Naive thymus-derived CD4-positive, alpha-beta T cell (primary cell): ENCODE data around the gene S100A16. TPM values are rescaled to one million over a fixed set of nuclear protein-coding genes. Genes with fewer than 3 reads are reported as not detected.
"Not testable (repeated sequence)": the region's sequence is repeated elsewhere in the genome, so short reads cannot be mapped to it uniquely, and the experiment has no call there.

ENCODE experiments used
- ATAC-seq: fragments of 150-1000 bp; cut with Tn5 transposase; 2 replicates; pipeline ENCODE4 v1.10.0; 2021; ENCODE audit warnings: mild to moderate bottlenecking, moderate library complexity
- CTCF ChIA-PET: fragments of 350-600 bp; sonication (Branson Sonifier 250); formaldehyde crosslinking; loops from one replicate; lab custom pipeline; 2021; ENCODE audit warnings: antibody characterized with exemption; lab: Charles Lee
- POLR2A ChIA-PET: fragments of 350-600 bp; sonication (Branson Sonifier 250); formaldehyde crosslinking; loops from one replicate; lab custom pipeline; 2021; ENCODE audit warnings: antibody characterized with exemption, inconsistent platforms; lab: Charles Lee
- DNase-seq, 9 donors: peaks; one replicate each; pipeline versions ENCODE4 v3.0.0 to v3.0.0-alpha.2; 2020 to 2022; ENCODE audit warnings: mixed read lengths in 1 of 9
- H3K27ac ChIP-seq: one replicate; pipeline ENCODE4 v1.7.0; 2013; ENCODE audit warnings: mild to moderate bottlenecking, low read depth, low read length, moderate library complexity
- H3K27me3 ChIP-seq, 2 donors: one replicate each; pipeline ENCODE4 v1.7.0; 2013; ENCODE audit warnings: low read length in 2 of 2, mild to moderate bottlenecking in 2 of 2, moderate library complexity in 2 of 2; ENCODE audit not compliant: control insufficient read depth in 2 of 2, insufficient read depth in 2 of 2
- H3K36me3 ChIP-seq, 3 experiments: 1 replicate in 2 of 3; 2 replicates in 1 of 3; pipeline ENCODE4 v1.7.0; 2013; ENCODE audit warnings: low read length in 3 of 3, mild to moderate bottlenecking in 3 of 3, moderate library complexity in 1 of 3; ENCODE audit not compliant: insufficient read depth in 3 of 3, control insufficient read depth in 2 of 3
- H3K4me1 ChIP-seq, 2 donors: one replicate each; pipeline ENCODE4 v1.7.0; 2013; ENCODE audit warnings: low read length in 2 of 2, mild to moderate bottlenecking in 2 of 2, moderate library complexity in 1 of 2; ENCODE audit not compliant: control insufficient read depth in 2 of 2, insufficient read depth in 2 of 2
- H3K4me3 ChIP-seq: 2 replicates; pipeline ENCODE4 v1.7.0; 2013; ENCODE audit warnings: mild to moderate bottlenecking, low read length
- H3K9me3 ChIP-seq, 3 experiments: 1 replicate in 2 of 3; 2 replicates in 1 of 3; pipeline ENCODE4 v1.7.0; 2013; ENCODE audit warnings: low read length in 3 of 3; ENCODE audit not compliant: control insufficient read depth in 2 of 3
- H3K27ac Mint-ChIP-seq, 9 donors: one replicate each; pipeline ENCODE4 v1.8.0; 2020 to 2022; ENCODE audit warnings: mixed read lengths in 9 of 9, mild to moderate bottlenecking in 8 of 9, moderate library complexity in 5 of 9, inconsistent platforms in 2 of 9
- H3K27me3 Mint-ChIP-seq, 5 donors: one replicate each; pipeline ENCODE4 v1.8.0; 2021 to 2022; ENCODE audit warnings: mixed read lengths in 5 of 5, mild to moderate bottlenecking in 1 of 5
- H3K36me3 Mint-ChIP-seq, 5 donors: one replicate each; pipeline ENCODE4 v1.8.0; 2020 to 2022; ENCODE audit warnings: mixed read lengths in 5 of 5, mild to moderate bottlenecking in 3 of 5, inconsistent platforms in 1 of 5
- H3K4me1 Mint-ChIP-seq, 7 donors: one replicate each; pipeline ENCODE4 v1.8.0; 2020 to 2022; ENCODE audit warnings: mixed read lengths in 7 of 7, mild to moderate bottlenecking in 3 of 7, inconsistent platforms in 1 of 7
- H3K4me3 Mint-ChIP-seq, 10 donors: one replicate each; pipeline ENCODE4 v1.8.0; 2020 to 2022; ENCODE audit warnings: mild to moderate bottlenecking in 10 of 10, mixed read lengths in 10 of 10, moderate library complexity in 6 of 10, inconsistent platforms in 2 of 10
- H3K9me3 Mint-ChIP-seq, 11 donors: one replicate each; pipeline ENCODE4 v1.8.0; 2020 to 2022; ENCODE audit warnings: mixed read lengths in 11 of 11, mild to moderate bottlenecking in 4 of 11, inconsistent platforms in 1 of 11, moderate library complexity in 1 of 11
- intact Hi-C, 2 donors: fragments of 100-400 bp; cut with micrococcal nuclease; formaldehyde crosslinking; loops; one replicate each; pipeline ENCODE4 v1.15.1; 2023
- polyA plus RNA-seq, 2 donors: library from polyadenylated mRNA; unstranded; fragments of 300-500 nt; fragmentation: Illumina TruSeq; gene quantifications; one replicate each; pipeline ENCODE4 v1.2.3, GENCODE V29; 2021
- total RNA-seq, 6 experiments: library from RNA in 5 of 6; stranded (reverse) in 5 of 6; gene quantifications; 1 replicate in 5 of 6; 2 replicates in 1 of 6; pipeline ENCODE4 v1.2.3 and lab custom pipeline; 2021 to 2026

The S100A16 gene
- total and polyA plus RNA-seq, 7 experiments from 2014 or later, result not detected

- no peaks in the 10 kb centered on the region for H3K27me3 ChIP-seq
- Mint-ChIP-seq H3K9me3 (no peaks in the 10 kb centered on the region), H3K27me3 (no peaks in the 10 kb centered on the region), H3K27ac (peak within 1 kb of the TSS; percentile 56 to 98 (median 85)), H3K4me1 (peaks cover 25 to 36% (median 28%) of the 10 kb centered on the region in 7 donors), H3K36me3 (no peaks in the 10 kb centered on the region), H3K4me3 (peak within 1 kb of the TSS in 7 of 10 donors; percentile 32 to 81 (median 56))
- ATAC-seq (peak; percentile 69), DNase-seq (peak in 1 of 9 donors; percentile 48)
- H3K4me1 ChIP-seq, result peaks cover 12 to 13% of the 10 kb centered on the region in 2 donors
- H3K36me3 ChIP-seq, result no peaks in the 10 kb centered on the region
- H3K9me3 ChIP-seq, result no peaks in the 10 kb centered on the region
- CTCF ChIA-PET, result interaction anchor here (0.6 to 4.1 kb wide), 4 partner anchors 32 to 359 kb away, joined by 4 to 31 read pairs (median 10); no protein-coding TSS in a partner anchor
- intact Hi-C loops, result loop anchor here (5.0 kb wide), 2 partner anchors 52 to 182 kb away; partner anchors contain the start of gene S100A14 (in 1 of the 2)
- H3K4me3 ChIP-seq, result no peak within 1 kb of the TSS
- peak within 1 kb of the TSS; percentile 17 for H3K27ac ChIP-seq
- POLR2A ChIA-PET, result interaction anchor here (0.7 to 2.0 kb wide), 6 partner anchors 17 to 876 kb away, joined by 3 to 16 read pairs (median 9); partner anchors contain the start of genes S100A5 and S100A6
These were observed 47.2 kb downstream of the S100A16 start, which contains the start of gene S100A2 for GRCh38 chr1:153565529-153566374. TSS of gene S100A2 (minus strand) at chr1:153565844. CDS start at chr1:153563877, 1,967 bp downstream.

GRCh38 chr1:153563991-153564390 is 48.9 kb downstream of the S100A16 start:
- H3K36me3 ChIP-seq, result no peaks in the 10 kb centered on the region
- no peak overlapping the region for H3K4me3 Mint-ChIP-seq
- intact Hi-C loops, result no loop called here
- H3K27me3 ChIP-seq, result no peaks in the 10 kb centered on the region
- H3K4me3 ChIP-seq, result no peak overlapping the region
- ChIA-PET POLR2A (interaction anchor here (0.6 to 1.9 kb wide), 7 partner anchors 19 to 590 kb away, joined by 3 to 6 read pairs (median 3); partner anchors contain the start of genes S100A4 and S100A5), CTCF (interaction anchor here (1.3 to 4.1 kb wide), 3 partner anchors 19 to 53 kb away, joined by 3 to 31 read pairs (median 16); partner anchors contain the start of gene S100A4)
- no peaks in the 10 kb centered on the region for H3K9me3 ChIP-seq
- ATAC-seq (no peak), DNase-seq (no peak)
- no peaks in the 10 kb centered on the region for H3K9me3 Mint-ChIP-seq
- H3K27ac Mint-ChIP-seq, result peak overlapping the region in 1 of 9 donors; percentile 56
- peaks cover 12 to 13% of the 10 kb centered on the region in 2 donors for H3K4me1 ChIP-seq
- H3K27ac ChIP-seq, result no peak overlapping the region
- peaks cover 25 to 36% (median 27%) of the 10 kb centered on the region in 7 donors for H3K4me1 Mint-ChIP-seq
- H3K36me3 Mint-ChIP-seq, result no peaks in the 10 kb centered on the region
- H3K27me3 Mint-ChIP-seq, result no peaks in the 10 kb centered on the region

- peaks cover 12 to 13% of the 10 kb centered on the region in 2 donors for H3K4me1 ChIP-seq
- ChIA-PET POLR2A (interaction anchor here (0.9 to 1.9 kb wide), 5 partner anchors 18 to 166 kb away, joined by 3 to 6 read pairs (median 4); partner anchors contain the start of genes S100A4 and S100A5), CTCF (interaction anchor here (1.3 to 4.1 kb wide), 3 partner anchors 18 to 53 kb away, joined by 3 to 31 read pairs (median 16); partner anchors contain the start of gene S100A4)
- no peaks in the 10 kb centered on the region for H3K36me3 ChIP-seq
- no peaks in the 10 kb centered on the region for H3K27me3 ChIP-seq
- no peak overlapping the region for H3K27ac ChIP-seq
- ATAC-seq (no peak), DNase-seq (no peak)
- H3K4me1 Mint-ChIP-seq, result peaks cover 22 to 31% (median 24%) of the 10 kb centered on the region in 7 donors
- H3K27ac Mint-ChIP-seq, result peak overlapping the region in 2 of 9 donors; percentile 42 to 56
- no peak overlapping the region for H3K4me3 Mint-ChIP-seq
- no peaks in the 10 kb centered on the region for H3K9me3 Mint-ChIP-seq
- no peak overlapping the region for H3K4me3 ChIP-seq
- no peaks in the 10 kb centered on the region for H3K27me3 Mint-ChIP-seq
- H3K36me3 Mint-ChIP-seq, result no peaks in the 10 kb centered on the region
- H3K9me3 ChIP-seq, result no peaks in the 10 kb centered on the region
- intact Hi-C loops, result no loop called here
These were observed 49.4 kb downstream of the S100A16 start for GRCh38 chr1:153563483-153563901.

GRCh38 chr1:153562021-153562420 is 50.9 kb downstream of the S100A16 start:
- H3K9me3 ChIP-seq, H3K36me3 Mint-ChIP-seq: not testable (repeated sequence)
- POLR2A ChIA-PET, result interaction anchor here (1.1 to 1.5 kb wide), 4 partner anchors 10 to 29 kb away, joined by 4 to 10 read pairs (median 6); partner anchors contain the start of gene S100A5

GRCh38 chr1:153561466-153561985 is 51.4 kb downstream of the S100A16 start:
- peaks cover 7 to 15% (median 8%) of the 10 kb centered on the region in 7 donors for H3K4me1 Mint-ChIP-seq

More at GRCh38 chr1:153562021-153562420, 50.9 kb downstream of the S100A16 start:
- Mint-ChIP-seq H3K4me1 (peaks cover 12 to 19% (median 13%) of the 10 kb centered on the region in 7 donors), H3K27ac (peak overlapping the region in 1 of 9 donors; percentile 31)
- H3K4me3 Mint-ChIP-seq, intact Hi-C loops, H3K9me3 Mint-ChIP-seq, H3K4me3 ChIP-seq, H3K36me3 ChIP-seq, H3K27ac ChIP-seq, H3K27me3 Mint-ChIP-seq, ATAC-seq, DNase-seq, H3K27me3 ChIP-seq: not testable (repeated sequence)
- CTCF ChIA-PET, result interaction anchor here (0.7 kb wide), 1 partner anchor 13 kb away, joined by 3 read pairs; no protein-coding TSS in a partner anchor
- H3K4me1 ChIP-seq, result peaks cover 4 to 13% of the 10 kb centered on the region in 2 donors

More at GRCh38 chr1:153561466-153561985, 51.4 kb downstream of the S100A16 start:
- ChIA-PET POLR2A (interaction anchor here (1.1 to 1.5 kb wide), 4 partner anchors 10 to 29 kb away, joined by 4 to 10 read pairs (median 6); partner anchors contain the start of gene S100A5), CTCF (interaction anchor here (0.7 to 1.5 kb wide), 3 partner anchors 12 to 29 kb away, joined by 3 to 6 read pairs (median 4); partner anchors contain the start of gene S100A5)
- H3K4me1 ChIP-seq, result peaks cover 4 to 8% of the 10 kb centered on the region in 2 donors
- H3K36me3 ChIP-seq, result no peaks in the 10 kb centered on the region
- H3K4me3 Mint-ChIP-seq, result no peak overlapping the region
- no peaks in the 10 kb centered on the region for H3K9me3 ChIP-seq
- H3K27ac Mint-ChIP-seq, result peak overlapping the region in 2 of 9 donors; percentile 33 to 67
- no peaks in the 10 kb centered on the region for H3K27me3 ChIP-seq
- DNase-seq (no peak), ATAC-seq (no peak)
- no peak overlapping the region for H3K27ac ChIP-seq
- no peaks in the 10 kb centered on the region for H3K36me3 Mint-ChIP-seq
- intact Hi-C loops, result no loop called here
- no peaks in the 10 kb centered on the region for H3K9me3 Mint-ChIP-seq
- H3K4me3 ChIP-seq, result no peak overlapping the region
- H3K27me3 Mint-ChIP-seq, result no peaks in the 10 kb centered on the region
